Fibroblast of lung (primary cell): Measurements from ENCODE around the gene PRRC2B.

Source experiments
- CTCF ChIP-seq, 2 donors: IDR thresholded peaks in 1 of 2; conservative IDR thresholded peaks in 1 of 2; 1 replicate in 1 of 2; 2 replicates in 1 of 2; pipeline ENCODE4 v1.5.1; 2011 to 2012; ENCODE audit warnings: low read length in 2 of 2, control low read depth in 1 of 2, inconsistent platforms in 1 of 2, low read depth in 1 of 2, mild to moderate bottlenecking in 1 of 2
- EZH2 ChIP-seq: IDR thresholded peaks from 2 replicates; pipeline ENCODE4 v1.5.1; 2012; ENCODE audit warnings: low read length, control low read depth, mild to moderate bottlenecking; ENCODE audit errors: missing control alignments

GRCh38 chr9:131530920-131531832 lies 137.3 kb downstream of the PRRC2B start, which contains the start of gene UCK1:
- TF ChIP-seq CTCF (conservative IDR thresholded peaks at IDR 0.05 in 1 of 2, IDR thresholded peaks at IDR 0.05 in 1 of 2; ENCODE audit: low read depth in 1 of 2, low read length in 2 of 2), result no peak
- no peak for TF ChIP-seq EZH2
